ENCODE measurements around the gene KLHL8. TPM values are rescaled to one million over a fixed set of nuclear protein-coding genes. Genes with fewer than 3 reads are reported as not detected.

The KLHL8 gene
- total RNA-seq, 1 experiment from 2014 or later = 7.5 TPM

DNA sequence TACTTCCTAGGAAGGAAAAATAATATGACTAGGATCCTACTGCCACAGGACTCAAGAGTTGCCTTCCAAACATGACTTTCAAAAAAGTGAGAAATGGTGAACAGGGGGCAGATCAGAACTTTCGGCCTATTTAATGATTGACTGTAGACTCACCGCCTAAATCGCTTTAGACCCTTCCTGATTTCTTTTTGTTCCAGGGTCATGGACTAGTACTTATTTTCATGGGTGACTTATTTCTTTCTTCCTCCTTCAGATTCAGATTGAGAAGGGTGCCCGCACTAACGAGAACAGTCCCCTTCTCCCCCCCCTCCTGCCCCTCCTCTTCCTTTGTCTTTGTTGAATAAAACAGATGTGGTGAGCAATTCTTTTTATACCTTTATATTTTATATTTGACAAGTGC, 48.0 kb upstream of the KLHL8 start:
- no peak overlapping the region for H2BK120ac ChIP-seq (ENCODE audit: low read depth, low read length, poor library complexity, severe bottlenecking)
- H4K5ac ChIP-seq (ENCODE audit: insufficient read length, low read depth, low read length) = no peak overlapping the region
- no peak for DNase-seq
- H2AFZ ChIP-seq (ENCODE audit: low read length) = no peak overlapping the region
- H3K4me3 Mint-ChIP-seq = no peak overlapping the region
- no peaks in the 10 kb centered on the region for H3K4me1 ChIP-seq (ENCODE audit: insufficient read depth, low read length)
- H2BK15ac ChIP-seq (ENCODE audit: low read depth, low read length) = no peak overlapping the region
- H3K27me3 Mint-ChIP-seq (ENCODE audit: low read depth) = peaks cover 1% of the 10 kb centered on the region; the same call in 1 of the 2 replicates
- no peak overlapping the region for H3K23ac ChIP-seq (ENCODE audit: insufficient read length, low read depth, low read length)
- WGBS (ENCODE audit: extremely low coverage, insufficient read length, low lambda C conversion rate) = no CpG with 5 or more reads among the region's 5 CpGs
- no peak overlapping the region for H3K27ac ChIP-seq (ENCODE audit: insufficient read length, low read depth, low read length)
- no peak overlapping the region for H3K4me2 ChIP-seq (ENCODE audit: insufficient read depth, insufficient read length, low read length)
- no peak overlapping the region for H4K91ac ChIP-seq (ENCODE audit: insufficient read length, low read depth, low read length)
- no peak overlapping the region for H3K18ac ChIP-seq (ENCODE audit: insufficient read length, low read depth, low read length)
- H3K23me2 ChIP-seq (ENCODE audit: insufficient read length, low read depth, low read length, poor library complexity, severe bottlenecking) = no peaks in the 10 kb centered on the region
- no peak overlapping the region for H3K14ac ChIP-seq (ENCODE audit: insufficient read depth, low read length)
- H2BK20ac ChIP-seq (ENCODE audit: low read depth, low read length, poor library complexity, severe bottlenecking) = no peak overlapping the region
- H3K9ac ChIP-seq (ENCODE audit: extremely low read depth, insufficient read length, low read length) = no peak overlapping the region
- H3K79me1 ChIP-seq (ENCODE audit: insufficient read depth, low read depth, low read length, poor library complexity, severe bottlenecking) = no peaks in the 10 kb centered on the region
- H3K9me3 ChIP-seq (ENCODE audit: control insufficient read depth, low read depth, low read length) = no peaks in the 10 kb centered on the region
- H3K56ac ChIP-seq (ENCODE audit: insufficient read length, low read depth, low read length) = no peak overlapping the region
- no peaks in the 10 kb centered on the region for H4K20me1 ChIP-seq (ENCODE audit: control insufficient read depth, insufficient read depth, insufficient read length)
- H3K4ac ChIP-seq (ENCODE audit: low read depth, low read length) = no peak overlapping the region
- H3K27me3 ChIP-seq (ENCODE audit: insufficient read depth, low read length) = no peaks in the 10 kb centered on the region
- no peaks in the 10 kb centered on the region for H3K9me3 Mint-ChIP-seq
- TF ChIP-seq, protein P1, sequence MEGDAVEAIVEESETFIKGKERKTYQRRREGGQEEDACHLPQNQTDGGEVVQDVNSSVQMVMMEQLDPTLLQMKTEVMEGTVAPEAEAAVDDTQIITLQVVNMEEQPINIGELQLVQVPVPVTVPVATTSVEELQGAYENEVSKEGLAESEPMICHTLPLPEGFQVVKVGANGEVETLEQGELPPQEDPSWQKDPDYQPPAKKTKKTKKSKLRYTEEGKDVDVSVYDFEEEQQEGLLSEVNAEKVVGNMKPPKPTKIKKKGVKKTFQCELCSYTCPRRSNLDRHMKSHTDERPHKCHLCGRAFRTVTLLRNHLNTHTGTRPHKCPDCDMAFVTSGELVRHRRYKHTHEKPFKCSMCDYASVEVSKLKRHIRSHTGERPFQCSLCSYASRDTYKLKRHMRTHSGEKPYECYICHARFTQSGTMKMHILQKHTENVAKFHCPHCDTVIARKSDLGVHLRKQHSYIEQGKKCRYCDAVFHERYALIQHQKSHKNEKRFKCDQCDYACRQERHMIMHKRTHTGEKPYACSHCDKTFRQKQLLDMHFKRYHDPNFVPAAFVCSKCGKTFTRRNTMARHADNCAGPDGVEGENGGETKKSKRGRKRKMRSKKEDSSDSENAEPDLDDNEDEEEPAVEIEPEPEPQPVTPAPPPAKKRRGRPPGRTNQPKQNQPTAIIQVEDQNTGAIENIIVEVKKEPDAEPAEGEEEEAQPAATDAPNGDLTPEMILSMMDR (conservative IDR thresholded peaks at IDR 0.05) = no peak
- H2AK5ac ChIP-seq (ENCODE audit: insufficient read length, low read length) = no peak overlapping the region
- H2BK5ac ChIP-seq (ENCODE audit: insufficient read length, low read length) = no peak overlapping the region
- no peak overlapping the region for H4K8ac ChIP-seq (replicated peaks; ENCODE audit: insufficient read length, low read depth, low read length)
- no peaks in the 10 kb centered on the region for H3K79me2 ChIP-seq (ENCODE audit: insufficient read depth, low read length)
- H3K36me3 Mint-ChIP-seq (ENCODE audit: insufficient read depth in 1 of 3, low read depth in 3 of 3) = no peaks in the 10 kb centered on the region
- H2BK12ac ChIP-seq (ENCODE audit: insufficient read length, low read depth, low read length) = no peak overlapping the region
- no peak overlapping the region for H3T11ph ChIP-seq (ENCODE audit: low read length)
- H3K4me1 Mint-ChIP-seq = peaks cover 3 to 8% of the 10 kb centered on the region in 2 experiments; a peak in 3 of 4 replicates
- no peak overlapping the region for H3K27ac Mint-ChIP-seq
